Esophagus muscularis mucosa (tissue), 4 donors: ENCODE data around the gene TOR2A.

ENCODE experiments used
- CTCF ChIP-seq, 3 experiments: fragments of 200-600 bp in 2 of 3; fragments of 450-650 bp in 1 of 3; sonication (generic) in 2 of 3; IDR thresholded peaks; one replicate each; pipeline ENCODE4 v1.5.1; 2017 to 2019; ENCODE audit warnings: antibody characterized with exemption in 3 of 3, mild to moderate bottlenecking in 2 of 3, moderate library complexity in 1 of 3
- EP300 ChIP-seq: sonication (generic); formaldehyde crosslinking; IDR thresholded peaks from one replicate; pipeline ENCODE4 v1.6.1; 2017; ENCODE audit warnings: antibody characterized with exemption
- POLR2A ChIP-seq: fragments of 450-650 bp; IDR thresholded peaks from one replicate; pipeline ENCODE4 v1.6.1; 2017; ENCODE audit warnings: antibody characterized with exemption, moderate library complexity, mild to moderate bottlenecking, low read depth
- POLR2AphosphoS5 ChIP-seq, 2 donors: sonication (generic); formaldehyde crosslinking; IDR thresholded peaks; one replicate each; pipeline ENCODE4 v1.6.1; 2017; ENCODE audit warnings: antibody characterized with exemption in 2 of 2

GRCh38 chr9:127735530-127736185 is 564 bp upstream of the TOR2A start:
- no peak for TF ChIP-seq CTCF (IDR thresholded peaks at IDR 0.05)
- TF ChIP-seq POLR2AphosphoS5 (IDR thresholded peaks at IDR 0.05) = no peak
- no peak for TF ChIP-seq POLR2A
- no peak for TF ChIP-seq EP300
